GM20000 (cell line): Measurements from ENCODE around the gene ADAMTSL3.
A peak's percentile ranks its signal among the peaks of the same experiment; 100 is the strongest.

ENCODE experiments used
- DNase-seq: peaks from one replicate; pipeline ENCODE4 v3.0.0; 2012; ENCODE audit warnings: low spot score
- TF ChIP-seq, protein P1 (sequence below): IDR thresholded peaks from 2 replicates; pipeline ENCODE4 v1.5.1; 2012; ENCODE audit warnings: mild to moderate bottlenecking, control low read depth; ENCODE audit errors: extremely low read depth, missing control alignments

ADAMTSL3 gene

DNA sequence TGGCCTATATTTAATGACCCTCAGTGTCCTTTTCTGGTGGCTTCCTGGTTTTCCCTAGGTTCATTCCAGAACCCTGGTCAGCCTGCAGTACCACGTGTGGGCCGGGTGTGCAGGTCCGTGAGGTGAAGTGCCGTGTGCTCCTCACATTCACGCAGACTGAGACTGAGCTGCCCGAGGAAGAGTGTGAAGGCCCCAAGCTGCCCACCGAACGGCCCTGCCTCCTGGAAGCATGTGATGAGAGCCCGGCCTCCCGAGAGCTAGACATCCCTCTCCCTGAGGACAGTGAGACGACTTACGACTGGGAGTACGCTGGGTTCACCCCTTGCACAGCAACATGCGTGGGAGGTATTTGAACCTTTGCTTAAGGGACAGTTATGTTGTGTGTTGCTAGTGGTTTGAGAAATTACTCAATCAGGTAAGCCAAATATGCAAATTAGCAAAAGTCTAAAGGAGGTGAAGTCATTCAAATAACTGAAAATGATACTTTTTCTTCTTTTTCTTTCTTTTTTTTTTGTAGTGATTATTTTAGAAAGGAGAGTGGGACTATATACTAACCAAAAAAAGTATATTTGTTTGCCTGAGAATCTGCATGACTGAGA lies 259.2 kb downstream of the ADAMTSL3 start:
- TF ChIP-seq, protein P1, sequence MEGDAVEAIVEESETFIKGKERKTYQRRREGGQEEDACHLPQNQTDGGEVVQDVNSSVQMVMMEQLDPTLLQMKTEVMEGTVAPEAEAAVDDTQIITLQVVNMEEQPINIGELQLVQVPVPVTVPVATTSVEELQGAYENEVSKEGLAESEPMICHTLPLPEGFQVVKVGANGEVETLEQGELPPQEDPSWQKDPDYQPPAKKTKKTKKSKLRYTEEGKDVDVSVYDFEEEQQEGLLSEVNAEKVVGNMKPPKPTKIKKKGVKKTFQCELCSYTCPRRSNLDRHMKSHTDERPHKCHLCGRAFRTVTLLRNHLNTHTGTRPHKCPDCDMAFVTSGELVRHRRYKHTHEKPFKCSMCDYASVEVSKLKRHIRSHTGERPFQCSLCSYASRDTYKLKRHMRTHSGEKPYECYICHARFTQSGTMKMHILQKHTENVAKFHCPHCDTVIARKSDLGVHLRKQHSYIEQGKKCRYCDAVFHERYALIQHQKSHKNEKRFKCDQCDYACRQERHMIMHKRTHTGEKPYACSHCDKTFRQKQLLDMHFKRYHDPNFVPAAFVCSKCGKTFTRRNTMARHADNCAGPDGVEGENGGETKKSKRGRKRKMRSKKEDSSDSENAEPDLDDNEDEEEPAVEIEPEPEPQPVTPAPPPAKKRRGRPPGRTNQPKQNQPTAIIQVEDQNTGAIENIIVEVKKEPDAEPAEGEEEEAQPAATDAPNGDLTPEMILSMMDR: no peak
- peak; percentile 18 for DNase-seq

DNA sequence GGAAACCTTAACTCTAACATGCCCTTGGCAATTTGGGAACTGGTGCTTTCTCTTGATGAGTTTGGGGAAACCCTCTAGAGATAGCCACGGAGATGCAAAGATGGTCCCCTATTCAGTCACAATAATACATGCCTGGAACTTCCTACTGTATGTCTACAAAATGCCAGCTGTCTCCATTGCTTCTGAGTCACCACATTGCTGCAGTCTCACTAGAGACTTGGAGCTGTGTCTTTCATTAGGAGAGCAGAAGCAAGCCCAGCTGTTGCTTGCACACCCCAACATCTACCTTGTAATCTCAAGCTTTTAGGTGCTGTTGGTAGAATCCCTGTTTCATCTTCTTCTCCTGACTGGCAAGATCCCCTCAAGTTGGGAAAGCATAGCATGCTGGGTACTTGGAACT lies 261.0 kb downstream of the ADAMTSL3 start:
- TF ChIP-seq, protein P1: no peak
- no peak for DNase-seq

DNA sequence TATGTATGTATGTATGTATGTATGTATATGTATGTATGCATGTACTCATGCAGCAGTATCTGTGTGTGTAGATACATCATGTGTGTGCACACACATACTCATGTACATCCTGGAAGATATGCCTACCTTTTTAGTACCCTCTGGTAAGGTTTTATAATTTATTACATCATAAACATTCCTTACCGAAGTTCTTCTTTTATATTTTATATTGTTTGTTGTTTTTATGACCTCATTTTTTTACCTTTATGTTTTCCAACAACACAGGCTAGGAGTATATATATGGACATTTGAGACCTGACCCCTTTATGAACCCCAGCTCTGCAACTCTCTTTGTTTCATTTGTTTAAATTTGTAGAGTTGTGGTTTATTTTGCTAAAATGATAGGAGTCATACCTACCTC lies 263.5 kb downstream of the ADAMTSL3 start:
- DNase-seq: no peak

DNA sequence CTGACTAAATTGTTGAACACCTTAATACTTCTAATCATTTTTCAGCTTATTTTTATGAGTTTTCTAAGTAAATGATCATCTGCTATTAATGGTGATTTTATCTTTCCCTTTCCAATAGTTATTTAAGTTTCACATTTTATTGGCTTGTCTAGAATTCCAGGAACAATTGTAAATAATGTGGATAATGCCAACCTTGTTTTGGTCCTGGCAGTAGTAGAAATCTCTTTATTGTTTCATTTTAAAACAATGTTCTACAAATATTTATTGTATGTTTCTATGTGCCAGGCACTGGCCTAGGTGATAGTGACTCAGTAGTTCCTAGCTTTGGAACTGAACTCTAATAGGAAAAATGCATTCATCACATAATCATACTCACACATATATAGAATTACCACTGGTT lies 264.1 kb downstream of the ADAMTSL3 start:
- DNase-seq: no peak
- TF ChIP-seq, protein P1: no peak

More for the DNA sequence above, 263.5 kb downstream of the ADAMTSL3 start:
- TF ChIP-seq, protein P1: no peak

DNA sequence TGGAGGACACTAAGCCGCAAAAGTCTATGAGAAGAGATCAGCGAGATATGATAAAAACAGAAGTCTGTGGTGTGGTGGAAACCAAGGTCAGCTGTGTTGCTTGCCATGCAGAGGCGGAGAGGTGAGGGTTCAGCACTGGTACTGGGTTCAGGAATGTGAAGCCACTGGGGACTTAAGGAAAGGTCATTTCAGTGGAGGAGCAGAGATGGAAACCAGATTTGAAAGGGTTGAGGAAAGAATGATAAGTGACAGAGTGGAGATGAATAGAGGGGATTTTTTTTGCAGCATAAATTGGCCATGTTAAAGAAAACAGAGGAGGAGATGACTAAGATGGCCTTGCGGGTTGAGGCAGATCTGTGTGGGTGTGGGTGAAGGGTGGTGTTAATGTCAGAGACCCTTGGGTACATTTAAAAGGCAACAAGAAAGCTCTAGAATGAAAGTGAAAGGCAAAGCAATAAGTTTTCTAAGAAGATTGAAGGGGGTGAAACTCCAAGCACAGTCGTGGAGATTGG lies 265.5 kb downstream of the ADAMTSL3 start:
- DNase-seq: peak; percentile 61
- TF ChIP-seq, protein P1: no peak

DNA sequence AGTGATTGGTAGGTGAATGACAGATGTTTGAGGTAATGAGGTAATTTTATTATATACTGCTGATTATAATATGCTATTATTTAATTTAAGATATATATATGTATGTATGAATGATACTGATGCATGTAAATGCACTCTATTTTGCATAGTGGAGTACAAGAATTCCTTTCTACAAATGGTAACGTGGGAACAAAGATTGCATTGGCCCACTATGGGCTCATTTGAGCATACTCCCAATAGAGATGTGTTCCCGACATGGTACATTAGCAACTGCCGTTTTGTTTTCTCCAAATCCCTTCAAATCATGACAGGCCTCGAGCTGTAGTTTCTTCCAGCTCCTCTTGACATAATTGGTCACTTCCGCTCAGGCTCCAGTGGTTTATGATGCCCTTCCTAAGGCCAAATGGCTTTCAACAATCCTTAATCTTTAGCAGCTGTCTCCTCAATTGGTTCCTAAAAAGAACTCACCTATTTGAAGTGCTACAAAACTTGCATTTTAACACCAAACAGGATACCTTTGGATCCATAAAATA lies 266.1 kb downstream of the ADAMTSL3 start:
- DNase-seq: no peak
- TF ChIP-seq, protein P1: no peak

DNA sequence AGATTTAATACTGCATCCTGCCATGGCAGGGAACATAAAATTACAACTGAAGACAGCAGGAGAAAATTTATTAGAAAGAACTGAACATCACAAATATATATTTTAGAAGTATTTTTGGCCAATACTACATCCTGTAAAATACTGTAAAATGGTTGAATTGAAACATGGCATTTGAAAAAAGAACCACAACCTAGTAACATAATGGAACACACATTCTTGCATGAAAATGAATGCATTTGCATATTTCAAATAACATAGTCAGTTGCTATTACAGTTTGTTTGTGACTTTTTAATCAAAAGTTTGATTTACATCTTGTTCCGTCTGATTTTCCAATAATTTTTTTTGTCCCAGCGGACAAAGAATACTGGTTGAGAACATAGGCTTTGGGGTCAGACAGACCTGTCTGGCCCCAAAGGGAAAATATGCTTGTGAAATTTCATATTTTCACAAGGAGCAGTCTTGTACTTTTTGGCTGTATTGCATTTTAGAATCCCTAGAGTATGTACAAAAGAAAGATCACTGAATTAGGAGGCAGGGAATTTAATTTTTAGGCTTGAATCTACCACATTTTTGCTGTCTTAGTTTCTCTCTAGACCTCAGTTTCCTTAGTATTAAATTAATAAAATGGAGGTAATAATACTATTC lies 268.8 kb downstream of the ADAMTSL3 start:
- TF ChIP-seq, protein P1: no peak
- no peak for DNase-seq
